HCT116 (cell line): ENCODE results near the gene CLPTM1L. TPM values are rescaled to one million over a fixed set of nuclear protein-coding genes. Genes with fewer than 3 reads are reported as not detected.

Experiments used
- ATAC-seq: fragments of 200-7000 bp; cut with Tn5 transposase; 2 replicates; pipeline ENCODE4 v1.9.1; 2020; ENCODE audit warnings: mild to moderate bottlenecking, moderate library complexity
- BruUV-seq: library from RNA; stranded (reverse); fragments of 400-500 nt; replicated peaks from 2 replicates; lab custom pipeline; 2021; lab: Mats Ljungman, UMichigan
- CTCF ChIA-PET: fragments of 300-600 bp; sonication (Branson Sonifier 250); formaldehyde crosslinking; loops from one replicate; lab custom pipeline; 2021; ENCODE audit warnings: antibody characterized with exemption; lab: Charles Lee
- POLR2A ChIA-PET: fragments of 300-600, 350-600 bp; sonication (Branson Sonifier 250); formaldehyde crosslinking; loops from one replicate; lab custom pipeline; 2021; ENCODE audit warnings: antibody characterized with exemption; lab: Charles Lee
- RAD21 ChIA-PET, 2 experiments: fragments of 300-600 bp; sonication (Branson Sonifier 250); formaldehyde crosslinking; loops; one replicate each; lab custom pipeline; 2023; ENCODE audit warnings: low total read pairs in 2 of 2; ENCODE audit not compliant: uncharacterized antibody in 2 of 2, unreplicated experiment in 2 of 2, low non-redundant PET in 1 of 2; lab: Charles Lee
- DNase-seq: peaks from one replicate; pipeline ENCODE4 v3.0.0-alpha.2; 2010; ENCODE audit warnings: low read depth, low spot score
- H2AFZ ChIP-seq: fragments of 200-600 bp; shearing (Covaris generic), sonication (generic); 2 replicates; pipeline ENCODE4 v1.6.1; 2017; ENCODE audit warnings: low read depth, mixed run types, mixed read lengths, antibody characterized with exemption, low read length; ENCODE audit not compliant: poor library complexity, severe bottlenecking
- H3K27ac ChIP-seq: 2 replicates; pipeline ENCODE4 v1.5.1; 2012; ENCODE audit warnings: low read depth, low read length
- H3K27me3 ChIP-seq: fragments of 200-600 bp; sonication (generic); 2 replicates; pipeline ENCODE4 v1.6.1; 2016; ENCODE audit warnings: mixed run types, low read length, mixed read lengths; ENCODE audit not compliant: insufficient read depth
- H3K36me3 ChIP-seq, 2 experiments: fragments of 200-500 bp in 1 of 2; fragments of 200-600 bp in 1 of 2; sonication (Bioruptor generic) in 1 of 2; sonication (generic) in 1 of 2; 2 replicates each; pipeline versions ENCODE4 v1.5.1 to v1.6.1; 2014 to 2016; ENCODE audit warnings: low read length in 2 of 2, inconsistent platforms in 1 of 2, mixed read lengths in 1 of 2, mixed run types in 1 of 2; ENCODE audit not compliant: insufficient read depth in 2 of 2, control insufficient read depth in 1 of 2
- H3K4me1 ChIP-seq, 2 experiments: fragments of 200-600 bp in 1 of 2; sonication (generic) in 1 of 2; 2 replicates each; pipeline versions ENCODE4 v1.5.1 to v1.6.1; 2012 to 2017; ENCODE audit warnings: low read length in 2 of 2, inconsistent platforms in 1 of 2, mild to moderate bottlenecking in 1 of 2, mixed read lengths in 1 of 2, mixed run types in 1 of 2, moderate library complexity in 1 of 2; ENCODE audit not compliant: insufficient read depth in 2 of 2, control insufficient read depth in 1 of 2
- H3K4me2 ChIP-seq: fragments of 200-600 bp; sonication (generic); 2 replicates; pipeline ENCODE4 v1.6.1; 2017; ENCODE audit warnings: mixed run types, low read length, mixed read lengths
- H3K4me3 ChIP-seq, 2 experiments: fragments of 200-600 bp in 1 of 2; sonication (generic) in 1 of 2; replicated peaks in 1 of 2; 2 replicates each; pipeline ENCODE4 v1.5.1; 2011 to 2016; ENCODE audit warnings: low read length in 2 of 2, control low read depth in 1 of 2, low read depth in 1 of 2, mild to moderate bottlenecking in 1 of 2, mixed read lengths in 1 of 2, mixed run types in 1 of 2
- H3K79me2 ChIP-seq: fragments of 200-600 bp; sonication (generic); 2 replicates; pipeline ENCODE4 v1.6.1; 2017; ENCODE audit warnings: mild to moderate bottlenecking, mixed run types, low read length, moderate library complexity, mixed read lengths; ENCODE audit not compliant: insufficient read depth
- H3K9ac ChIP-seq: fragments of 200-600 bp; sonication (generic); 2 replicates; pipeline ENCODE4 v1.6.1; 2016; ENCODE audit warnings: low read length, mixed read lengths
- H3K9me2 ChIP-seq: fragments of 200-600 bp; sonication (generic), shearing (Covaris generic); 2 replicates; pipeline ENCODE4 v1.6.1; 2017; ENCODE audit warnings: mixed run types, mild to moderate bottlenecking, moderate library complexity; ENCODE audit not compliant: insufficient read depth
- H3K9me3 ChIP-seq, 2 experiments: fragments of 200-500 bp in 1 of 2; fragments of 200-600 bp in 1 of 2; sonication (Bioruptor generic) in 1 of 2; sonication (generic) in 1 of 2; 2 replicates each; pipeline ENCODE4 v1.6.1; 2014 to 2017; ENCODE audit warnings: low read length in 2 of 2, mixed read lengths in 2 of 2, inconsistent platforms in 1 of 2, low read depth in 1 of 2, mild to moderate bottlenecking in 1 of 2, mixed run types in 1 of 2, moderate library complexity in 1 of 2; ENCODE audit not compliant: control insufficient read depth in 1 of 2, insufficient read depth in 1 of 2
- H4K20me1 ChIP-seq: fragments of 200-600 bp; sonication (generic), shearing (Covaris generic); 2 replicates; pipeline ENCODE4 v1.6.1; 2017; ENCODE audit warnings: mixed run types, mild to moderate bottlenecking, moderate library complexity; ENCODE audit not compliant: insufficient read depth
- CTCF ChIP-seq, 3 experiments: fragments of 200-600 bp in 1 of 3; sonication (generic) in 1 of 3; IDR thresholded peaks in 2 of 3; conservative IDR thresholded peaks in 1 of 3; 2 replicates each; pipeline ENCODE4 v1.5.1; 2012 to 2017; ENCODE audit warnings: low read depth in 2 of 3, low read length in 2 of 3, antibody characterized with exemption in 1 of 3, borderline replicate concordance in 1 of 3, control low read depth in 1 of 3, mild to moderate bottlenecking in 1 of 3, mixed read lengths in 1 of 3, mixed run types in 1 of 3, moderate library complexity in 1 of 3; ENCODE audit not compliant: insufficient read depth in 1 of 3
- ELF1 ChIP-seq: IDR thresholded peaks from 2 replicates; pipeline ENCODE4 v1.6.1; 2012; ENCODE audit warnings: low read depth, borderline replicate concordance
- RAD21 ChIP-seq: IDR thresholded peaks from 2 replicates; pipeline ENCODE4 v1.6.1; 2012; ENCODE audit warnings: low read depth, mild to moderate bottlenecking
- TCF7L2 ChIP-seq: IDR thresholded peaks from 2 replicates; pipeline ENCODE4 v1.7.0; 2011; ENCODE audit warnings: borderline replicate concordance, inconsistent platforms; ENCODE audit not compliant: insufficient read depth, insufficient read length; ENCODE audit errors: extremely low read depth
- YY1 ChIP-seq: IDR thresholded peaks from 2 replicates; pipeline ENCODE4 v1.6.1; 2011; ENCODE audit warnings: low read length, low read depth, moderate library complexity, mild to moderate bottlenecking; ENCODE audit not compliant: insufficient replicate concordance; ENCODE audit errors: extremely low read depth
- intact Hi-C: fragments of 100-400 bp; cut with micrococcal nuclease; formaldehyde crosslinking; loops from 2 replicates; pipeline ENCODE4 v1.10.0; 2022
- total RNA-seq: library from RNA; stranded (reverse); gene quantifications from one replicate; pipeline ENCODE4 v1.2.1, GENCODE V29; 2021; ENCODE audit not compliant: unreplicated experiment
- TF ChIP-seq, protein P1 (sequence below): IDR thresholded peaks from 2 replicates; pipeline ENCODE4 v1.6.1; 2012
- TF ChIP-seq, protein P2 (sequence below): IDR thresholded peaks from 2 replicates; pipeline ENCODE4 v1.6.1; 2012

Gene CLPTM1L
- total RNA-seq, 1 experiment from 2014 or later: 98.4 TPM

DNA sequence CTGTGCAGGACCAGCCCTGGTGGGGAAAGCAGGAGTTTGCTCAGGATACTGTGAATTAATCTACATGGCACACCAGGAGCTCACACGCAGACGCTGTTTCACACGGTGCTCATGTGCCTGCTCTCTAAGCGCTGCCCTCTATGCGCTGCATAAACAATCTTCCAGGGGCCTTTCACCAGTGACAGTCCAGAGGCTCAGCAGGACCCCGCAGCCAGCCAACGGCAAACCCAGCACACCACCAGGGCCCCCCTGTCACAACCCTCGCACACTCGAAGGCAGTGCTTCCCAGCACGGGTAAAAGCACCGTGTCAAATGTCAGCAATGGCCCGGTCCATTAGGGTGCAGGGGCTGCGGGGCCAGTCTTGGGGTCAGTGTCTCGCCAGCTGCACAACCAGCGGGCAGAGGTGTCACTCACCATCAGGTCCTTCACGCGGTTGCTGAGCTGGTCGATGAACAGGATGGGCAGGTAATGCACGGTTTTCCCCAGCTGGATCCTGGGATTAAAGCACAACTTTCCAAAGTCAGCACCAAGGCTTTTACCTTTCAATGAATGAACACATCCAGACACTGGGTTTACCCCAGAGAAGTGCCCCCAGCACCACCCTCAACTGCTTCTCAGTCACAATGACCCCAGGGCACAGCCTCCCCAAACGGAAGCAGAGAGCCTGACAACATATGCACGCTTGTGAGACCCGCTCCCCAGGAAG is 7.3 kb downstream of the CLPTM1L start:
- CTCF ChIA-PET: no interaction called here
- intact Hi-C loops: no loop called here

More for the DNA sequence above, 7.3 kb downstream of the CLPTM1L start:
- Histone ChIP-seq H3K4me3 (no peak overlapping the region), H4K20me1 (no peaks in the 10 kb centered on the region), H3K9me2 (no peaks in the 10 kb centered on the region), H3K9ac (no peak overlapping the region), H3K4me2 (no peak overlapping the region), H3K79me2 (peaks cover 62% of the 10 kb centered on the region), H2AFZ (no peak overlapping the region), H3K27ac (no peak overlapping the region), H3K4me1 (no peaks in the 10 kb centered on the region)
- ATAC-seq: no peak
- RAD21 ChIA-PET: no interaction called here
- BruUV-seq: no TSS peak
- POLR2A ChIA-PET: no interaction called here
- TF ChIP-seq, protein P1, sequence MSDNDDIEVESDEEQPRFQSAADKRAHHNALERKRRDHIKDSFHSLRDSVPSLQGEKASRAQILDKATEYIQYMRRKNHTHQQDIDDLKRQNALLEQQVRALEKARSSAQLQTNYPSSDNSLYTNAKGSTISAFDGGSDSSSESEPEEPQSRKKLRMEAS: no peak
- TF ChIP-seq ELF1 (no peak), YY1 (no peak), TCF7L2 (no peak), RAD21 (no peak), CTCF (IDR thresholded peaks at IDR 0.05 in 2 of 3, conservative IDR thresholded peaks at IDR 0.05 in 1 of 3; ENCODE audit: borderline replicate concordance in 1 of 3, insufficient read depth in 1 of 3, low read depth in 2 of 3, low read length in 2 of 3) (no peak)
- TF ChIP-seq, protein P2, sequence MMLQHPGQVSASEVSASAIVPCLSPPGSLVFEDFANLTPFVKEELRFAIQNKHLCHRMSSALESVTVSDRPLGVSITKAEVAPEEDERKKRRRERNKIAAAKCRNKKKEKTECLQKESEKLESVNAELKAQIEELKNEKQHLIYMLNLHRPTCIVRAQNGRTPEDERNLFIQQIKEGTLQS: no peak
- TF ChIP-seq, all 23 proteins: peak for 0
- peaks cover 33 to 66% of the 10 kb centered on the region in 2 experiments for H3K36me3 ChIP-seq
- no peak for DNase-seq
- no peaks in the 10 kb centered on the region for H3K9me3 ChIP-seq
- no peaks in the 10 kb centered on the region for H3K27me3 ChIP-seq
